PC-9 (cell line): ENCODE measurements around the gene CCNO. TPM values are rescaled to one million over a fixed set of nuclear protein-coding genes. Genes with fewer than 3 reads are reported as not detected.

Experiments
- BruUV-seq: library from RNA; stranded (reverse); fragments of 400-500 nt; replicated peaks from 2 replicates; lab custom pipeline; 2021; lab: Mats Ljungman, UMichigan
- CTCF ChIA-PET: fragments of 300-600 bp; sonication (Branson Sonifier 250); formaldehyde crosslinking; loops from one replicate; lab custom pipeline; 2022; ENCODE audit warnings: antibody characterized with exemption; lab: Charles Lee
- POLR2A ChIA-PET: fragments of 300-600 bp; sonication (Branson Sonifier 250); formaldehyde crosslinking; loops from one replicate; lab custom pipeline; 2022; ENCODE audit warnings: antibody characterized with exemption; ENCODE audit not compliant: unreplicated experiment; lab: Charles Lee
- DNase-seq, 2 experiments: peaks; one replicate each; pipeline versions ENCODE4 v3.0.0 to v3.0.0-alpha.2; 2015 to 2022; ENCODE audit warnings: mixed read lengths in 1 of 2
- H2AFZ ChIP-seq: fragments of 200-600 bp; sonication (generic); 2 replicates; pipeline ENCODE4 v1.8.1; 2017; ENCODE audit warnings: antibody characterized with exemption
- H3F3A ChIP-seq: fragments of 200-600 bp; sonication (generic); 2 replicates; pipeline ENCODE4 v1.8.1; 2017; ENCODE audit warnings: antibody characterized with exemption, mild to moderate bottlenecking, low read depth; ENCODE audit not compliant: insufficient read depth
- H3K27ac ChIP-seq: fragments of 200-600 bp; sonication (generic); 2 replicates; pipeline ENCODE4 v1.6.1; 2016; ENCODE audit warnings: mixed run types
- H3K27me3 ChIP-seq: fragments of 200-600 bp; sonication (generic); 2 replicates; pipeline ENCODE4 v1.6.1; 2016; ENCODE audit warnings: low read depth, mixed run types; ENCODE audit not compliant: insufficient read depth
- H3K36me3 ChIP-seq: fragments of 200-600 bp; sonication (generic); 2 replicates; pipeline ENCODE4 v1.6.1; 2016; ENCODE audit warnings: low read depth, mixed run types
- H3K4me1 ChIP-seq: fragments of 200-600 bp; sonication (generic); replicated peaks from 2 replicates; pipeline ENCODE4 v1.6.1; 2016; ENCODE audit warnings: mixed run types; ENCODE audit not compliant: insufficient read depth
- H3K4me2 ChIP-seq: fragments of 200-600 bp; sonication (generic); 2 replicates; pipeline ENCODE4 v1.6.1; 2017; ENCODE audit warnings: mixed run types
- H3K4me3 ChIP-seq: fragments of 200-600 bp; sonication (generic); 2 replicates; pipeline ENCODE4 v1.6.1; 2016; ENCODE audit warnings: mixed run types
- H3K79me2 ChIP-seq: fragments of 200-600 bp; sonication (generic); 2 replicates; pipeline ENCODE4 v1.6.1; 2017; ENCODE audit warnings: low read depth, mixed run types
- H3K9me2 ChIP-seq: fragments of 200-600 bp; sonication (generic); 2 replicates; pipeline ENCODE4 v1.8.1; 2017; ENCODE audit warnings: mild to moderate bottlenecking; ENCODE audit not compliant: insufficient read depth
- H3K9me3 ChIP-seq: fragments of 200-600 bp; sonication (generic); 2 replicates; pipeline ENCODE4 v1.8.1; 2016; ENCODE audit warnings: low read depth; ENCODE audit not compliant: insufficient read depth
- H4K20me1 ChIP-seq: fragments of 200-600 bp; sonication (generic); 2 replicates; pipeline ENCODE4 v1.8.1; 2017; ENCODE audit not compliant: insufficient read depth
- CTCF ChIP-seq: fragments of 200-600 bp; sonication (generic); conservative IDR thresholded peaks from 2 replicates; pipeline ENCODE4 v1.6.1; 2017; ENCODE audit warnings: mixed run types, antibody characterized with exemption, mild to moderate bottlenecking, moderate library complexity
- EZH2 ChIP-seq: fragments of 200-600 bp; sonication (generic); IDR thresholded peaks from 2 replicates; pipeline ENCODE4 v1.8.0; 2017; ENCODE audit warnings: antibody characterized with exemption, low read depth
- intact Hi-C: fragments of 100-400 bp; cut with micrococcal nuclease; formaldehyde crosslinking; loops from one replicate; pipeline ENCODE4 v1.10.0; 2022; ENCODE audit not compliant: unreplicated experiment
- total RNA-seq: library from RNA; stranded (reverse); gene quantifications from 2 replicates; pipeline ENCODE4 v1.2.3, GENCODE V29; 2021

Gene CCNO
- total RNA-seq, 1 experiment from 2014 or later, result 4.7 TPM

GRCh38 chr5:55223812-55224240, 9.6 kb downstream of the CCNO start:
- H2AFZ ChIP-seq, result no peak overlapping the region
- H4K20me1 ChIP-seq, result no peaks in the 10 kb centered on the region
- ChIA-PET POLR2A (no interaction called here), CTCF (no interaction called here)
- no peaks in the 10 kb centered on the region for H3K9me3 ChIP-seq
- H3K36me3 ChIP-seq, result no peaks in the 10 kb centered on the region
- no peak overlapping the region for H3K27ac ChIP-seq
- no peak overlapping the region for H3K4me3 ChIP-seq
- intact Hi-C loops, result no loop called here
- H3K4me1 ChIP-seq, result peaks cover 18% of the 10 kb centered on the region
- H3F3A ChIP-seq, result peaks cover 6% of the 10 kb centered on the region; the same call in 1 of the 2 replicates
- H3K9me2 ChIP-seq, result no peaks in the 10 kb centered on the region
- BruUV-seq, result no TSS peak
- DNase-seq, result no peak
- H3K79me2 ChIP-seq, result no peaks in the 10 kb centered on the region
- H3K27me3 ChIP-seq, result no peaks in the 10 kb centered on the region
- no peak overlapping the region for H3K4me2 ChIP-seq
- TF ChIP-seq EZH2 (no peak), CTCF (no peak)

- Histone ChIP-seq H3K79me2 (no peaks in the 10 kb centered on the region), H3K4me2 (no peak overlapping the region), H3K4me1 (peaks cover 24% of the 10 kb centered on the region), H3K4me3 (no peak overlapping the region), H3K27me3 (no peaks in the 10 kb centered on the region), H3K9me2 (no peaks in the 10 kb centered on the region), H3K27ac (no peak overlapping the region), H4K20me1 (no peaks in the 10 kb centered on the region), H3K36me3 (no peaks in the 10 kb centered on the region), H3F3A (peaks cover 4% of the 10 kb centered on the region; the same call in 1 of the 2 replicates), H3K9me3 (no peaks in the 10 kb centered on the region), H2AFZ (no peak overlapping the region)
- CTCF ChIA-PET, result no interaction called here
- no TSS peak for BruUV-seq
- TF ChIP-seq CTCF (no peak), EZH2 (no peak)
- no peak for DNase-seq
- intact Hi-C loops, result no loop called here
- POLR2A ChIA-PET, result no interaction called here
These were observed 10.2 kb downstream of the CCNO start for GRCh38 chr5:55222985-55223811.

GRCh38 chr5:55222092-55222984, 11.1 kb downstream of the CCNO start:
- no peak overlapping the region for H3K4me3 ChIP-seq
- peaks cover 4% of the 10 kb centered on the region; the same call in 1 of the 2 replicates for H3F3A ChIP-seq
- no peak overlapping the region for H3K27ac ChIP-seq
- no peaks in the 10 kb centered on the region for H3K9me2 ChIP-seq
- CTCF ChIA-PET, result no interaction called here
- H3K79me2 ChIP-seq, result no peaks in the 10 kb centered on the region
- BruUV-seq, result no TSS peak
- peaks cover 26% of the 10 kb centered on the region for H3K4me1 ChIP-seq
- H3K4me2 ChIP-seq, result no peak overlapping the region
- intact Hi-C loops, result no loop called here
- no peak for DNase-seq
- TF ChIP-seq CTCF, result no peak
- no peak for TF ChIP-seq EZH2
- POLR2A ChIA-PET, result no interaction called here
- H3K27me3 ChIP-seq, result no peaks in the 10 kb centered on the region
- no peaks in the 10 kb centered on the region for H3K9me3 ChIP-seq
- H3K36me3 ChIP-seq, result no peaks in the 10 kb centered on the region
- H2AFZ ChIP-seq, result no peak overlapping the region
- H4K20me1 ChIP-seq, result no peaks in the 10 kb centered on the region
